ENCODE measurements around the gene ANXA4. TPM values are rescaled to one million over a fixed set of nuclear protein-coding genes. Genes with fewer than 3 reads are reported as not detected.

ANXA4 gene
- total and polyA plus RNA-seq, 2 of the 13 experiments (the other 11 are each of a cell fraction or from before 2014, with no cell fraction given), result 155 to 168 TPM

GRCh38 chr2:69716555-69717120 lies 25.3 kb upstream of the ANXA4 start (continued):
- TF ChIP-seq PLSCR1 (CRISPR knock-in tag; IDR thresholded peaks at IDR 0.05; ENCODE audit: borderline replicate concordance) (no peak), JUNB (CRISPR knock-in tag; IDR thresholded peaks at IDR 0.05; ENCODE audit: borderline replicate concordance) (no peak), ZFP37 (CRISPR knock-in tag; IDR thresholded peaks at IDR 0.05; ENCODE audit: borderline replicate concordance) (no peak), RERE (CRISPR knock-in tag; IDR thresholded peaks at IDR 0.05; ENCODE audit: low read depth) (no peak), ZNF569 (CRISPR knock-in tag; IDR thresholded peaks at IDR 0.05; ENCODE audit: borderline replicate concordance) (no peak), ZC3H4 (CRISPR knock-in tag; IDR thresholded peaks at IDR 0.05; ENCODE audit: borderline replicate concordance) (no peak), JARID2 (CRISPR knock-in tag; IDR thresholded peaks at IDR 0.05; ENCODE audit: insufficient replicate concordance) (no peak), ZNF251 (CRISPR knock-in tag; IDR thresholded peaks at IDR 0.05) (no peak), NR2F6 (IDR thresholded peaks at IDR 0.05) (no peak), NR2F6 (CRISPR knock-in tag; IDR thresholded peaks at IDR 0.05) (no peak), ETS1 (CRISPR knock-in tag; IDR thresholded peaks at IDR 0.05) (no peak), DNMT1 (CRISPR knock-in tag; IDR thresholded peaks at IDR 0.05) (no peak), NR2F1 (CRISPR knock-in tag; IDR thresholded peaks at IDR 0.05) (no peak), HOXA5 (CRISPR knock-in tag; IDR thresholded peaks at IDR 0.05) (no peak), BRF2 (CRISPR knock-in tag; IDR thresholded peaks at IDR 0.05) (no peak), NFYC (CRISPR knock-in tag; IDR thresholded peaks at IDR 0.05) (no peak), CBX5 (CRISPR knock-in tag; IDR thresholded peaks at IDR 0.05; ENCODE audit: borderline replicate concordance) (no peak), FOSL2 (CRISPR knock-in tag; IDR thresholded peaks at IDR 0.05) (peak; percentile 83), ZNF17 (CRISPR knock-in tag; IDR thresholded peaks at IDR 0.05) (no peak), KLF12 (CRISPR knock-in tag; IDR thresholded peaks at IDR 0.05; ENCODE audit: borderline replicate concordance) (no peak), CTCF (CRISPR knock-in tag; IDR thresholded peaks at IDR 0.05) (peak; percentile 11; the same call in 1 of the 2 replicates)

All from HepG2 (cell line).